ENCODE results near the gene RBMS1. TPM values are rescaled to one million over a fixed set of nuclear protein-coding genes. Genes with fewer than 3 reads are reported as not detected.
A peak's percentile ranks its signal among the peaks of the same experiment; 100 is the strongest.
"Not testable (repeated sequence)": the region's sequence is repeated elsewhere in the genome, so short reads cannot be mapped to it uniquely, and the experiment has no call there.

The RBMS1 gene
- total RNA-seq, 2 donors from 2014 or later = 108 to 110 TPM

GRCh38 chr2:160491911-160492371 lies 1.7 kb downstream of the RBMS1 start:
- DNase-seq (no peak), ATAC-seq (no peak)
- H3K27me3 Mint-ChIP-seq = no peaks in the 10 kb centered on the region
- H3K4me3 Mint-ChIP-seq = peak overlapping the region; percentile 95
- H3K9me3 ChIP-seq (ENCODE audit: control insufficient read depth, low read length, poor library complexity, severe bottlenecking) = no peaks in the 10 kb centered on the region
- peaks cover 41% of the 10 kb centered on the region for H3K4me1 Mint-ChIP-seq
- H3K27ac Mint-ChIP-seq = peak overlapping the region; percentile 93
- H3K36me3 Mint-ChIP-seq (ENCODE audit: low read depth) = no peaks in the 10 kb centered on the region

DNA sequence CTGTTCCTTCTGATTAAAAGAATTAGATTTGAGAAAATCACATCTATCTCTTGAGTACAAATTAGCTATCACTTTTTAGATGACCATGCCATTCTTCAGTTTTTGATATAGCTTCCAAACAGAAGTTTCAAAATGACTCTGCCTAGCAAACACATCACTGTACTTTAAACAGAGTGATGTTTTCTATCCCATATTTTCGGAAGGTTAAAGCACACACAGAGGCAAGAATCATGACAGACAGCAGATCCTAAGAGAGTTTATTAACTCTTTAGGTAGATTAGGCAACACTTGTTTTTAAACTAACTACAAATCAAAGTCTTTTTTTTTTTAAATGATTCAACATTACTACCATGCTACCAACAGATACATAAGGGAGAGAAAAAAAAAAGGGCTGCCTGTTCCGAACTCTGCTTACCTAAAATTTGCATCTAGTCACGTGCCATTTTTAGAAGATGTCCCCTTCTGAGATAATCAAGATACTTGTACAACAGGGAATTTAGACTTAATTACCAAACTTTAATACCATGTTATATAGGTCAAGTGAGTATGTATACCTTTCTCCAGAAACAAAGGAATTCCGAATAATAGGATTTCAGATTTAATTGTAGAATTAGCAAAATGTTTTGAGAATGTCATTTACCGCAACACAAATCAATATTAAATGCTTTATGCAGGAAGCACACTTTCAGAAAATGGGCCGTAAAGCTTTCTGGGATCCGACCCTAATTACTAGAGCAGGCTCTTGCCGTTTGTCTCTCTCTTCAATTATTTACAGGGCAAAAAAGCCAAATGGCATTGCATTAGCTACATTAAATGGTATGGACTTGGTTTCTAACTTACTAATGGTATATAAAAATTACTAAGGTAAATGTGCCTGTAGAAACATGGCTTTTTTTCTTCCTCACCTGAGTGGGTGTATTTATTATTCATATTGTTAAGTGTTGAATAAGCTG lies 2.6 kb downstream of the RBMS1 start:
- Mint-ChIP-seq H3K27me3 (no peaks in the 10 kb centered on the region), H3K4me3 (peak overlapping the region; percentile 95), H3K4me1 (peaks cover 40% of the 10 kb centered on the region), H3K36me3 (ENCODE audit: low read depth) (no peaks in the 10 kb centered on the region), H3K27ac (peak overlapping the region; percentile 93)
- DNase-seq (no peak), ATAC-seq (no peak)
- H3K9me3 ChIP-seq (ENCODE audit: control insufficient read depth, low read length, poor library complexity, severe bottlenecking) = no peaks in the 10 kb centered on the region

DNA sequence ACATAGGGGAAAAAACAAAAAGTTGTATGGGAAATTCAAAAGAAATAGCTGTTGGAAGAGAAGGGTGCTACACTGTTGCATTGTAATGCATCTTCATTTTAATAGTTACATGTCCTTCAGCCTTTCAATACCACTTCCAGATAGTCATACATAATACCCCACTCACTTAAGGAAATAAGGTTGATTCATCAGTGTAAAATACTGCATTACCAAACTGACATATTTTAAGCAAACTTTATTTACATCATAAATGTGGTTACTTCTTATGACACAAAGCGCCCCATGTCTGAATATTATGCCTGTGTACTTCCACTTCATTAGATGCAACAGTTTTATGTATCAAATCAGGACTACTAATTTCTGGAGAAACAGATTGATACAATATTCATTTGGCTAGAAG lies 4.5 kb downstream of the RBMS1 start:
- DNase-seq = no peak
- H3K27ac Mint-ChIP-seq = peak overlapping the region; percentile 96
- H3K4me3 Mint-ChIP-seq = peak overlapping the region; percentile 41
- no peak for ATAC-seq
- peaks cover 41% of the 10 kb centered on the region for H3K4me1 Mint-ChIP-seq
- H3K36me3 Mint-ChIP-seq (ENCODE audit: low read depth) = no peaks in the 10 kb centered on the region
- H3K27me3 Mint-ChIP-seq = no peaks in the 10 kb centered on the region
- no peaks in the 10 kb centered on the region for H3K9me3 ChIP-seq (ENCODE audit: control insufficient read depth, low read length, poor library complexity, severe bottlenecking)

- peak overlapping the region; percentile 96 for H3K27ac Mint-ChIP-seq
- H3K36me3 Mint-ChIP-seq (ENCODE audit: low read depth); DNase-seq; H3K27me3 Mint-ChIP-seq; H3K9me3 ChIP-seq (ENCODE audit: control insufficient read depth, low read length, poor library complexity, severe bottlenecking); ATAC-seq: not testable (repeated sequence)
- H3K4me1 Mint-ChIP-seq = peaks cover 44% of the 10 kb centered on the region
- peak overlapping the region; percentile 66 for H3K4me3 Mint-ChIP-seq
Observed at GRCh38 chr2:160488289-160488688, 5.3 kb downstream of the RBMS1 start.

DNA sequence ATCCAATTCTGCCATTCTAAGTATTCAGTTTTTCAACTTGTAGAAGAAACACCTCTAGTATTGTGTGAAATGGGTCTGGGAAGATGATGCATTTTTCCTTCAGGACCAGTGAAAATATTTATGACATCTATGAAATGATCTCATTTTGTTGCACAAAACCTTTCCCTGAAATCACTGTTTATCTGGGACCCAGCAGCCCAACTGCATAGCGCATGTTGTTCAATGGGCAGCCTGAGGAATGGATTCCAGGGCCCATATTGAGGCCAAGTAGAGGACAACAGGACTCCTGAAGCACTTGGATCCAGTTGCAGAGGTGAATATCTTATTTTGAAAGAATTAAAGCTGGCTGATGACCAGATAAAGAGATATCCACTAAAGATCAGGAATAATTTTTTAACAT lies 7.3 kb downstream of the RBMS1 start:
- H3K27ac Mint-ChIP-seq = peak overlapping the region; percentile 96
- ATAC-seq (no peak), DNase-seq (no peak)
- no peak overlapping the region for H3K4me3 Mint-ChIP-seq
- peaks cover 45% of the 10 kb centered on the region for H3K4me1 Mint-ChIP-seq
- no peaks in the 10 kb centered on the region for H3K9me3 ChIP-seq (ENCODE audit: control insufficient read depth, low read length, poor library complexity, severe bottlenecking)
- H3K36me3 Mint-ChIP-seq (ENCODE audit: low read depth) = no peaks in the 10 kb centered on the region
- no peaks in the 10 kb centered on the region for H3K27me3 Mint-ChIP-seq

GRCh38 chr2:160484859-160485520 lies 8.6 kb downstream of the RBMS1 start:
- Mint-ChIP-seq H3K27ac (peak overlapping the region; percentile 96), H3K27me3 (no peaks in the 10 kb centered on the region), H3K36me3 (ENCODE audit: low read depth) (no peaks in the 10 kb centered on the region), H3K4me1 (peaks cover 36% of the 10 kb centered on the region), H3K4me3 (peak overlapping the region; percentile 84)
- DNase-seq = no peak
- ATAC-seq = peak; percentile 31
- H3K9me3 ChIP-seq (ENCODE audit: control insufficient read depth, low read length, poor library complexity, severe bottlenecking) = no peaks in the 10 kb centered on the region

GRCh38 chr2:160482673-160483072 lies 10.9 kb downstream of the RBMS1 start:
- peak; percentile 96 for ATAC-seq
- DNase-seq = no peak
- peaks cover 36% of the 10 kb centered on the region for H3K4me1 Mint-ChIP-seq
- no peaks in the 10 kb centered on the region for H3K9me3 ChIP-seq (ENCODE audit: control insufficient read depth, low read length, poor library complexity, severe bottlenecking)
- peak overlapping the region; percentile 75 for H3K4me3 Mint-ChIP-seq
- H3K27me3 Mint-ChIP-seq = no peaks in the 10 kb centered on the region
- H3K36me3 Mint-ChIP-seq (ENCODE audit: low read depth) = no peaks in the 10 kb centered on the region
- peak overlapping the region; percentile 96 for H3K27ac Mint-ChIP-seq

DNA sequence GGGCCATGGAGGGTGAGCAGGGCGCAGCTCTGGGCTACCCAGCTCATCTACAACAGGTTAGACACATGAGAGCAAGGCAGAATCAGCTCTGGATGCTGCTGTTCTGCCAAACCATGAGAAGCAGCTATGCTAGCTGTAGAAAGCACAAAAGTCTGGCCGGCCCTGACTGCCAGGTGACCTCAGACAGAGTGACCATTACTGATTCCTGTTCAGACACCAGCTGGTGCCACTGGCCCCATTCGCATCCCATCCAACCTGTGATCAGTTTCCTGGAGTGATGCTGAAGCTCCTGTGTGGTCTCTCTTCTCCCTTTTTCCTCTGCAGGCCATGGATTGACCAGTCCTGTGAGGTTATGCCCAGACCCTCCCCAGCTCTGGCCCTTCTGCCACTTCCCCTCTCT lies 14.3 kb downstream of the RBMS1 start:
- Mint-ChIP-seq H3K36me3 (ENCODE audit: low read depth) (no peaks in the 10 kb centered on the region), H3K4me3 (no peak overlapping the region), H3K27ac (peak overlapping the region; percentile 72), H3K4me1 (peaks cover 38% of the 10 kb centered on the region), H3K27me3 (no peaks in the 10 kb centered on the region)
- DNase-seq = no peak
- no peaks in the 10 kb centered on the region for H3K9me3 ChIP-seq (ENCODE audit: control insufficient read depth, low read length, poor library complexity, severe bottlenecking)
- ATAC-seq = no peak

GRCh38 chr2:160478660-160479059 lies 14.9 kb downstream of the RBMS1 start:
- DNase-seq (no peak), ATAC-seq (no peak)
- Mint-ChIP-seq H3K4me1 (peaks cover 41% of the 10 kb centered on the region), H3K36me3 (ENCODE audit: low read depth) (no peaks in the 10 kb centered on the region), H3K4me3 (no peak overlapping the region), H3K27me3 (no peaks in the 10 kb centered on the region), H3K27ac (peak overlapping the region; percentile 72)
- H3K9me3 ChIP-seq (ENCODE audit: control insufficient read depth, low read length, poor library complexity, severe bottlenecking) = no peaks in the 10 kb centered on the region

- no peaks in the 10 kb centered on the region for H3K36me3 Mint-ChIP-seq (ENCODE audit: low read depth)
- peak overlapping the region; percentile 72 for H3K27ac Mint-ChIP-seq
- DNase-seq (no peak), ATAC-seq (no peak)
- no peaks in the 10 kb centered on the region for H3K9me3 ChIP-seq (ENCODE audit: control insufficient read depth, low read length, poor library complexity, severe bottlenecking)
- no peak overlapping the region for H3K4me3 Mint-ChIP-seq
- H3K27me3 Mint-ChIP-seq = no peaks in the 10 kb centered on the region
- H3K4me1 Mint-ChIP-seq = peaks cover 41% of the 10 kb centered on the region
Observed at GRCh38 chr2:160477032-160477431, 16.6 kb downstream of the RBMS1 start.

DNA sequence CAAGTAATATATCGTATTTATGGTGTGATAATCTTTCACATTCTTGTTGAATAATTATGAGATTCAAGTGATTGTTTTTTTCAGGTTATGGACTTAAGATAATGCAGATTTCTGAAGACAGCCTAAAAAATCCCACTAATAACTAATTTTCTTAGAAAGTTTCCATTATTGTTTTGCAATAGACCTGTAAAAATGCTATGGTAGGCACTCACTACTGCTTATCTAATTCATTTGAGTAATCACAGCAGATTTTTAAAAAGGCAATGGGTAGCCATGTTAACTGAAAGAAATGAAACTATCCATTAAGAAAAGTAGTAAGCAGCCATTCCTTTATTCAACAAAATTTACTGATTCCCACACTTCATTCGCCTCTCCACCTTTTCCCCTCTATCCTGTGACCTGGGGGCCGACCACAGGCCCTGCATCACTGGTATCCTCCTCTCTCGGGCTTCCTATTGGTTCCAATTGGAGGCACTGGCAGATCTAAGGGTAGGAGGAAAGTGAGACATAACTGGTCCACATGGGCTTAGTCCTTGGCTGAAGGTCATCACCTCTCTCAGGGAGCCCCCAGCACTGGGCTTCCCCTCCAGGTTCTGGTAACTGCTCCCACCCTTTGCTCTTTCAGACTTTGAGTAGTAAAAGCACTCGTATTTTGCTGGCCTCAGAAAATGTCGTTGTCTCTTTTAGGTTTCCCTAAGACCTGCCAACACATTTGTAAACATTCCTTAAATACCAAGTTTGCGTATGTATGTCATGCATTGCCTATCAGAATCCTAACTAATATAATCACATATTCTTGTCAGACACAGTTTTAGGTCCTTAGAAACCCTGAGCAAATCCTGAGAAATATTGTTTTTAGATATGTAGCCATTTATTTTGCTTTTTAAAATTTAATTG lies 18.5 kb downstream of the RBMS1 start:
- ATAC-seq = no peak
- Mint-ChIP-seq H3K4me1 (peaks cover 51% of the 10 kb centered on the region), H3K27me3 (no peaks in the 10 kb centered on the region), H3K27ac (peak overlapping the region; percentile 96), H3K36me3 (ENCODE audit: low read depth) (no peaks in the 10 kb centered on the region), H3K4me3 (peak overlapping the region; percentile 66)
- no peak for DNase-seq
- H3K9me3 ChIP-seq (ENCODE audit: control insufficient read depth, low read length, poor library complexity, severe bottlenecking) = no peaks in the 10 kb centered on the region

GRCh38 chr2:160474319-160474645 lies 19.3 kb downstream of the RBMS1 start:
- H3K27ac Mint-ChIP-seq = peak overlapping the region; percentile 96
- no peaks in the 10 kb centered on the region for H3K36me3 Mint-ChIP-seq (ENCODE audit: low read depth)
- H3K4me1 Mint-ChIP-seq = peaks cover 52% of the 10 kb centered on the region
- H3K9me3 ChIP-seq (ENCODE audit: control insufficient read depth, low read length, poor library complexity, severe bottlenecking) = no peaks in the 10 kb centered on the region
- DNase-seq (no peak), ATAC-seq (peak; percentile 62)
- H3K27me3 Mint-ChIP-seq = no peaks in the 10 kb centered on the region
- peak overlapping the region; percentile 63 for H3K4me3 Mint-ChIP-seq

All from T-helper 17 cell (primary cell).